IMR-90 (cell line): ENCODE results near the gene SLC4A9. TPM values are rescaled to one million over a fixed set of nuclear protein-coding genes. Genes with fewer than 3 reads are reported as not detected.

Experiments used
- ATAC-seq: fragments of 200-7000 bp; cut with Tn5 transposase; 2 replicates; pipeline ENCODE4 v1.9.1; 2020; ENCODE audit warnings: low read depth, mild to moderate bottlenecking, moderate library complexity
- BruUV-seq: library from RNA; stranded (reverse); fragments of 400-500 nt; replicated peaks from 2 replicates; lab custom pipeline; 2021; lab: Mats Ljungman, UMichigan
- CTCF ChIA-PET: fragments of 300-600 bp; formaldehyde crosslinking; extraction: SDS; loops from one replicate; lab custom pipeline; 2021; ENCODE audit warnings: antibody characterized with exemption; lab: Yijun Ruan, JAX
- POLR2A ChIA-PET: fragments of 300-600 bp; sonication (Branson Sonifier 250); formaldehyde crosslinking; loops from one replicate; lab custom pipeline; 2022; ENCODE audit warnings: antibody characterized with exemption; ENCODE audit not compliant: unreplicated experiment; lab: Charles Lee
- DNase-seq: peaks from one replicate; pipeline ENCODE4 v3.0.0; 2013
- H2AFZ ChIP-seq: replicated peaks from 2 replicates; pipeline ENCODE3; 2013; ENCODE audit warnings: low read length, mild to moderate bottlenecking; ENCODE audit not compliant: poor library complexity
- H2AK5ac ChIP-seq: 2 replicates; pipeline ENCODE4 v1.6.1; 2013; ENCODE audit warnings: low read depth, low read length, inconsistent platforms
- H2AK9ac ChIP-seq: replicated peaks from 2 replicates; pipeline ENCODE3; 2013; ENCODE audit warnings: mild to moderate bottlenecking, low read depth, low read length, moderate library complexity; ENCODE audit not compliant: poor library complexity
- H2BK120ac ChIP-seq: 2 replicates; pipeline ENCODE4 v1.6.1; 2013; ENCODE audit warnings: low read depth, low read length, inconsistent platforms
- H2BK15ac ChIP-seq: 3 replicates; pipeline ENCODE4 v1.6.1; 2013; ENCODE audit warnings: low read depth, low read length, inconsistent platforms
- H2BK20ac ChIP-seq: 2 replicates; pipeline ENCODE4 v1.6.1; 2013; ENCODE audit warnings: low read depth, mild to moderate bottlenecking, inconsistent platforms, low read length, moderate library complexity
- H2BK5ac ChIP-seq: 2 replicates; pipeline ENCODE4 v1.6.1; 2013; ENCODE audit warnings: mild to moderate bottlenecking, low read depth, low read length, inconsistent platforms; ENCODE audit not compliant: poor library complexity, severe bottlenecking
- H3K14ac ChIP-seq: replicated peaks from 2 replicates; pipeline ENCODE4 v1.6.1; 2013; ENCODE audit warnings: low read depth, low read length, inconsistent platforms
- H3K18ac ChIP-seq: 2 replicates; pipeline ENCODE4 v1.6.1; 2013; ENCODE audit warnings: low read depth, low read length, control low read depth
- H3K23ac ChIP-seq: 2 replicates; pipeline ENCODE4 v1.6.1; 2013; ENCODE audit warnings: low read depth, low read length, inconsistent platforms
- H3K27ac ChIP-seq: 2 replicates; pipeline ENCODE4 v1.5.1; 2013; ENCODE audit warnings: mild to moderate bottlenecking, control low read depth, low read length; ENCODE audit not compliant: insufficient read depth
- H3K27me3 ChIP-seq: 2 replicates; pipeline ENCODE4 v1.6.1; 2013; ENCODE audit warnings: low read length; ENCODE audit not compliant: control insufficient read depth, insufficient read depth
- H3K36me3 ChIP-seq: 2 replicates; pipeline ENCODE4 v1.6.1; 2013; ENCODE audit warnings: low read length, mixed read lengths; ENCODE audit not compliant: control insufficient read depth, insufficient read depth
- H3K4ac ChIP-seq: 2 replicates; pipeline ENCODE4 v1.6.1; 2013; ENCODE audit warnings: low read depth, low read length, inconsistent platforms
- H3K4me1 ChIP-seq: 2 replicates; pipeline ENCODE4 v1.6.1; 2013; ENCODE audit warnings: low read length, mixed read lengths; ENCODE audit not compliant: control insufficient read depth, insufficient read depth
- H3K4me2 ChIP-seq: 2 replicates; pipeline ENCODE4 v1.6.1; 2013; ENCODE audit warnings: low read depth, mild to moderate bottlenecking, control low read depth, low read length, moderate library complexity
- H3K4me3 ChIP-seq: 2 replicates; pipeline ENCODE4 v1.5.1; 2013; ENCODE audit warnings: low read depth, mild to moderate bottlenecking, control low read depth, low read length, moderate library complexity; ENCODE audit not compliant: insufficient read depth
- H3K56ac ChIP-seq: 2 replicates; pipeline ENCODE4 v1.6.1; 2013; ENCODE audit warnings: low read length, inconsistent platforms; ENCODE audit not compliant: insufficient read depth; ENCODE audit errors: extremely low read depth
- H3K79me1 ChIP-seq, 2 experiments: 2 replicates each; pipeline ENCODE4 v1.6.1; 2013; ENCODE audit warnings: low read length in 2 of 2, inconsistent platforms in 1 of 2, low read depth in 1 of 2
- H3K9ac ChIP-seq: 2 replicates; pipeline ENCODE4 v1.6.1; 2013; ENCODE audit warnings: low read depth, low read length, control low read depth
- H3K9me1 ChIP-seq: 2 replicates; pipeline ENCODE4 v1.6.1; 2013; ENCODE audit warnings: low read length, inconsistent platforms; ENCODE audit not compliant: insufficient read depth
- H3K9me3 ChIP-seq: 2 replicates; pipeline ENCODE4 v1.6.1; 2013; ENCODE audit warnings: low read length; ENCODE audit not compliant: control insufficient read depth, insufficient read depth
- H4K20me1 ChIP-seq: 2 replicates; pipeline ENCODE4 v1.6.1; 2013; ENCODE audit warnings: low read length, inconsistent platforms; ENCODE audit not compliant: insufficient read depth
- H4K5ac ChIP-seq: 2 replicates; pipeline ENCODE4 v1.6.1; 2013; ENCODE audit warnings: mild to moderate bottlenecking, low read depth, low read length, control low read depth
- H4K8ac ChIP-seq, 2 experiments: 2 replicates each; pipeline ENCODE4 v1.6.1; 2013; ENCODE audit warnings: low read depth in 2 of 2, low read length in 2 of 2, control low read depth in 1 of 2, inconsistent platforms in 1 of 2
- H4K91ac ChIP-seq: 2 replicates; pipeline ENCODE4 v1.6.1; 2013; ENCODE audit warnings: low read depth, low read length, inconsistent platforms; ENCODE audit not compliant: insufficient read depth
- BHLHE40 ChIP-seq: fragments of 150-350 bp; IDR thresholded peaks from 2 replicates; pipeline ENCODE4 v1.6.1; 2016; ENCODE audit warnings: mild to moderate bottlenecking, low read depth, low read length
- CEBPB ChIP-seq: IDR thresholded peaks from 2 replicates; pipeline ENCODE4 v1.6.1; 2012; ENCODE audit warnings: low read depth, low read length, improper control_type of control experiment
- CHD1 ChIP-seq: IDR thresholded peaks from 2 replicates; pipeline ENCODE4 v1.6.1; 2012; ENCODE audit warnings: low read depth, low read length, improper control_type of control experiment
- CTCF ChIP-seq: conservative IDR thresholded peaks from 2 replicates; pipeline ENCODE4 v1.5.1; 2012; ENCODE audit warnings: mild to moderate bottlenecking, low read depth, low read length, improper control_type of control experiment
- ELK1 ChIP-seq: fragments of 150-350 bp; IDR thresholded peaks from 2 replicates; pipeline ENCODE4 v1.6.1; 2016; ENCODE audit warnings: low read depth, mild to moderate bottlenecking, low read length, moderate library complexity, borderline replicate concordance
- FOS ChIP-seq: fragments of 150-350 bp; IDR thresholded peaks from 2 replicates; pipeline ENCODE4 v1.6.1; 2016; ENCODE audit warnings: low read depth, low read length
- MAFK ChIP-seq: IDR thresholded peaks from 2 replicates; pipeline ENCODE4 v1.6.1; 2012; ENCODE audit warnings: low read depth, low read length, improper control_type of control experiment
- MAZ ChIP-seq: IDR thresholded peaks from 2 replicates; pipeline ENCODE4 v1.6.1; 2012; ENCODE audit warnings: low read depth, mild to moderate bottlenecking, low read length, improper control_type of control experiment, moderate library complexity, borderline replicate concordance
- MXI1 ChIP-seq: IDR thresholded peaks from 2 replicates; pipeline ENCODE4 v1.6.1; 2012; ENCODE audit warnings: low read depth, mild to moderate bottlenecking, low read length, moderate library complexity, borderline replicate concordance
- NFE2L2 ChIP-seq: fragments of 150-350 bp; IDR thresholded peaks from 2 replicates; pipeline ENCODE4 v1.6.1; 2016; ENCODE audit warnings: low read depth, mild to moderate bottlenecking, low read length
- POLR2A ChIP-seq: IDR thresholded peaks from 2 replicates; pipeline ENCODE4 v1.6.1; 2012; ENCODE audit warnings: mild to moderate bottlenecking, low read depth, low read length
- RAD21 ChIP-seq: IDR thresholded peaks from 2 replicates; pipeline ENCODE4 v1.6.1; 2012; ENCODE audit warnings: low read length, improper control_type of control experiment
- RCOR1 ChIP-seq: IDR thresholded peaks from 2 replicates; pipeline ENCODE4 v1.6.1; 2012; ENCODE audit warnings: mild to moderate bottlenecking, low read length, improper control_type of control experiment; ENCODE audit not compliant: insufficient replicate concordance
- RFX5 ChIP-seq: IDR thresholded peaks from 2 replicates; pipeline ENCODE4 v1.8.0; 2012; ENCODE audit warnings: low read depth, mild to moderate bottlenecking, low read length, moderate library complexity
- SMC3 ChIP-seq: fragments of 150-350 bp; IDR thresholded peaks from 2 replicates; pipeline ENCODE4 v1.6.1; 2016; ENCODE audit warnings: low read depth, mild to moderate bottlenecking, antibody characterized with exemption, low read length, moderate library complexity
- WGBS, 2 experiments: methylation state at CpG; one replicate each; pipeline versions ENCODE4 v1.1.5 to v1.1.7; 2013; ENCODE audit warnings: missing lambda C conversion rate in 2 of 2; ENCODE audit not compliant: insufficient read length in 1 of 2; ENCODE audit errors: extremely low coverage in 2 of 2; 5-methylcytosine and 5-hydroxymethylcytosine counted together
- dilution Hi-C: fragments of 300-500 bp; cut with HindIII; formaldehyde crosslinking; loops from one replicate; pipeline ENCODE4 v1.14.3; 2018; ENCODE audit warnings: low sequenced_read_pairs; ENCODE audit not compliant: unreplicated experiment
- in situ Hi-C: fragments of 300-500 bp; cut with MboI; formaldehyde crosslinking; loops from 3 replicates; pipeline ENCODE4 v1.14.3; 2019; ENCODE audit warnings: low sequenced_read_pairs, inconsistent platforms, mixed read lengths
- intact Hi-C: fragments of 100-400 bp; cut with micrococcal nuclease; formaldehyde crosslinking; loops from 2 replicates; pipeline ENCODE4 v1.10.0; 2022
- polyA plus RNA-seq, 3 experiments: library from polyadenylated mRNA; depleted of rRNA; stranded (reverse); fragments of >200 nt; gene quantifications; 2 replicates each; pipeline ENCODE4 v1.2.3, GENCODE V29; 2012; ENCODE audit warnings: low replicate concordance in 1 of 3
- total RNA-seq: library from RNA; depleted of rRNA; stranded (reverse); fragments of >200 nt; gene quantifications from 2 replicates; pipeline ENCODE4 v1.2.3, GENCODE V29; 2012
- TF ChIP-seq, protein P1 (sequence below): fragments of 150-350 bp; IDR thresholded peaks from 2 replicates; pipeline ENCODE4 v1.6.1; 2017; ENCODE audit warnings: mild to moderate bottlenecking, antibody characterized with exemption, low read length, low read depth

SLC4A9 gene
- total and polyA plus RNA-seq, 2 of the 4 experiments (the other 2 are of a cell fraction), result not detected

DNA sequence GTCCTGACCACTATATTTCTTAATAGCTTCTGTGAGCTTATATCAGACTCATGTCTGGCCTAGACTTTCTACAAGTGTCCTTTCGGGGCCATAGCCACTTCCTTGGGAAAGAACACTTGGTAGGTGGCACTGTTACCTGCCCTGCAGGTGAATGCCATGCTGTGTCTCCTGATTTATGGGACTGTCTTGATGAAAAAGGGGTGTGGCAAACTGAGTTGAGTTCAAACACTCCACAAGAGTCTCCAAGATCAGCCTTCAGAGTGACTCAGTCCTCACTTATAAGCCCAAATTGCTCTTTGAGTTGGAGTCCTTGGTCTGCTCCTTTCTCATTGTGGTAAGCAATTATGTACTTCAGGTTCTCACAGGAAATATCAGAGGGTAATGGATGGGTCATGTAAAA lies 31.7 kb downstream of the SLC4A9 start:
- Histone ChIP-seq H2BK120ac (no peak overlapping the region), H4K20me1 (no peaks in the 10 kb centered on the region), H2AK9ac (no peak overlapping the region), H3K56ac (no peak overlapping the region), H3K4ac (no peak overlapping the region), H3K4me1 (no peaks in the 10 kb centered on the region), H2BK15ac (no peak overlapping the region), H3K27me3 (no peaks in the 10 kb centered on the region), H3K9me1 (no peaks in the 10 kb centered on the region), H2AK5ac (no peak overlapping the region), H2BK5ac (no peak overlapping the region), H3K4me3 (no peak overlapping the region), H3K18ac (no peak overlapping the region), H3K14ac (no peak overlapping the region), H4K91ac (no peak overlapping the region), H4K5ac (no peak overlapping the region), H3K23ac (no peak overlapping the region), H3K79me1 (no peaks in the 10 kb centered on the region), H3K9me3 (no peaks in the 10 kb centered on the region), H3K36me3 (no peaks in the 10 kb centered on the region), H2BK20ac (no peak overlapping the region), H3K4me2 (no peak overlapping the region), H3K27ac (no peak overlapping the region), H4K8ac (no peak overlapping the region), H2AFZ (no peak overlapping the region), H3K9ac (no peak overlapping the region)
- DNase-seq (no peak), ATAC-seq (no peak)
- in situ Hi-C loops, result no loop called here
- POLR2A ChIA-PET, result no interaction called here
- no TSS peak for BruUV-seq
- no peak for TF ChIP-seq MAFK
- TF ChIP-seq ELK1, result no peak
- TF ChIP-seq RFX5, result no peak
- no peak for TF ChIP-seq NFE2L2
- TF ChIP-seq MXI1, result no peak
- TF ChIP-seq MAZ, result no peak
- TF ChIP-seq, protein P1, sequence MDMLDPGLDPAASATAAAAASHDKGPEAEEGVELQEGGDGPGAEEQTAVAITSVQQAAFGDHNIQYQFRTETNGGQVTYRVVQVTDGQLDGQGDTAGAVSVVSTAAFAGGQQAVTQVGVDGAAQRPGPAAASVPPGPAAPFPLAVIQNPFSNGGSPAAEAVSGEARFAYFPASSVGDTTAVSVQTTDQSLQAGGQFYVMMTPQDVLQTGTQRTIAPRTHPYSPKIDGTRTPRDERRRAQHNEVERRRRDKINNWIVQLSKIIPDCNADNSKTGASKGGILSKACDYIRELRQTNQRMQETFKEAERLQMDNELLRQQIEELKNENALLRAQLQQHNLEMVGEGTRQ, result no peak
- no peak for TF ChIP-seq RCOR1
- no peak for TF ChIP-seq CHD1
- no peak for TF ChIP-seq SMC3
- no peak for TF ChIP-seq BHLHE40
- no peak for TF ChIP-seq CEBPB
- no peak for TF ChIP-seq RAD21
- TF ChIP-seq CTCF, result no peak
- no peak for TF ChIP-seq POLR2A
- no peak for TF ChIP-seq FOS
- CTCF ChIA-PET, result no interaction called here
- WGBS, 2 experiments, result no CpG with 5 or more reads among the region's 1 CpG
- dilution Hi-C loops, result no loop called here
- intact Hi-C loops, result no loop called here
